ENCODE results near the gene SGIP1. TPM values are rescaled to one million over a fixed set of nuclear protein-coding genes. Genes with fewer than 3 reads are reported as not detected.

SGIP1 gene
- total RNA-seq, 6 experiments from 2014 or later, result 0.09 to 1.3 (median 1.1) TPM; not detected in 1

GRCh38 chr1:66506393-66506687 is 27.6 kb upstream of the SGIP1 start:
- no peak for ATAC-seq
- DNase-seq, result no peak
- 78% methylated on average over 1 of the region's 1 CpG for WGBS (ENCODE audit: insufficient coverage, low coverage, low lambda C conversion rate, missing lambda C conversion rate)
- Histone ChIP-seq H3K9me3 (no peaks in the 10 kb centered on the region), H3K27me3 (no peaks in the 10 kb centered on the region), H3K4me3 (no peak overlapping the region), H3K27ac (no peak overlapping the region), H3K4me1 (no peaks in the 10 kb centered on the region), H3K36me3 (no peaks in the 10 kb centered on the region)
- intact Hi-C loops (cut with DNase I), result no loop called here
- TF ChIP-seq, protein P1, sequence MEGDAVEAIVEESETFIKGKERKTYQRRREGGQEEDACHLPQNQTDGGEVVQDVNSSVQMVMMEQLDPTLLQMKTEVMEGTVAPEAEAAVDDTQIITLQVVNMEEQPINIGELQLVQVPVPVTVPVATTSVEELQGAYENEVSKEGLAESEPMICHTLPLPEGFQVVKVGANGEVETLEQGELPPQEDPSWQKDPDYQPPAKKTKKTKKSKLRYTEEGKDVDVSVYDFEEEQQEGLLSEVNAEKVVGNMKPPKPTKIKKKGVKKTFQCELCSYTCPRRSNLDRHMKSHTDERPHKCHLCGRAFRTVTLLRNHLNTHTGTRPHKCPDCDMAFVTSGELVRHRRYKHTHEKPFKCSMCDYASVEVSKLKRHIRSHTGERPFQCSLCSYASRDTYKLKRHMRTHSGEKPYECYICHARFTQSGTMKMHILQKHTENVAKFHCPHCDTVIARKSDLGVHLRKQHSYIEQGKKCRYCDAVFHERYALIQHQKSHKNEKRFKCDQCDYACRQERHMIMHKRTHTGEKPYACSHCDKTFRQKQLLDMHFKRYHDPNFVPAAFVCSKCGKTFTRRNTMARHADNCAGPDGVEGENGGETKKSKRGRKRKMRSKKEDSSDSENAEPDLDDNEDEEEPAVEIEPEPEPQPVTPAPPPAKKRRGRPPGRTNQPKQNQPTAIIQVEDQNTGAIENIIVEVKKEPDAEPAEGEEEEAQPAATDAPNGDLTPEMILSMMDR (IDR thresholded peaks at IDR 0.05), result no peak
- no peak for TF ChIP-seq POLR2A (IDR thresholded peaks at IDR 0.05)

- DNase-seq (no peak), ATAC-seq (no peak)
- H3K27me3 ChIP-seq, result no peaks in the 10 kb centered on the region
- intact Hi-C loops (cut with DNase I), result no loop called here
- no peak overlapping the region for H3K4me3 ChIP-seq
- H3K9me3 ChIP-seq, result no peaks in the 10 kb centered on the region
- TF ChIP-seq POLR2A (IDR thresholded peaks at IDR 0.05), result no peak
- TF ChIP-seq, protein P1 (IDR thresholded peaks at IDR 0.05), result no peak
- H3K36me3 ChIP-seq, result no peaks in the 10 kb centered on the region
- H3K4me1 ChIP-seq, result no peaks in the 10 kb centered on the region
- no peak overlapping the region for H3K27ac ChIP-seq
Observed at GRCh38 chr1:66506991-66507390, 27.0 kb upstream of the SGIP1 start.

- WGBS (ENCODE audit: insufficient coverage, low coverage, low lambda C conversion rate, missing lambda C conversion rate), result 20% methylated on average over 1 of the region's 6 CpGs
Observed at GRCh38 chr1:66510407-66510806, 23.5 kb upstream of the SGIP1 start.

DNA sequence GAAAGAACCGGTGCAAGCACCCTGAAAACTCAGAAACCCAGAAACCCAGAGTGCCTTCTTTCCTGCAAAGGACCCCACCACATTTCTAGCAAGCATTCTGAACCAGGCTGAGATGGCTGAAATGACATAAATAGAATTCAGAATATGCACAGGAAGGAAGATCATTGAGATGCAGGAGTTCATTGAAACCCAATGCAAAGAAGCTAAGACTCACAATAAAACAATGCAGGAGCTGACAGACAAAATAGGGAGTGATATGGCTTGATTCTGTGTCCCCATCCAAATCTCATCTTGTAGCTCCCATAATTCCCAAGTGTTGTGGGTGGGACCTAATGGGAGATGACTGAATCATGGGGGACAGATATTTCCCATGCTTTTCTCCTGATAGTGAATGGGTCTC is 22.8 kb upstream of the SGIP1 start:
- ATAC-seq (no peak), DNase-seq (no peak)
- H3K4me1 ChIP-seq, result no peaks in the 10 kb centered on the region
- H3K9me3 ChIP-seq, result no peaks in the 10 kb centered on the region
- H3K27me3 ChIP-seq, result no peaks in the 10 kb centered on the region
- no peaks in the 10 kb centered on the region for H3K36me3 ChIP-seq
- TF ChIP-seq, protein P1 (IDR thresholded peaks at IDR 0.05), result no peak
- TF ChIP-seq POLR2A (IDR thresholded peaks at IDR 0.05), result no peak
- WGBS (ENCODE audit: insufficient coverage, low coverage, low lambda C conversion rate, missing lambda C conversion rate), result 88% methylated on average over 1 of the region's 1 CpG
- no peak overlapping the region for H3K27ac ChIP-seq
- H3K4me3 ChIP-seq, result no peak overlapping the region
- intact Hi-C loops (cut with DNase I), result no loop called here

More at GRCh38 chr1:66510407-66510806, 23.5 kb upstream of the SGIP1 start:
- Histone ChIP-seq H3K36me3 (no peaks in the 10 kb centered on the region), H3K9me3 (no peaks in the 10 kb centered on the region), H3K27ac (no peak overlapping the region), H3K4me3 (no peak overlapping the region), H3K27me3 (no peaks in the 10 kb centered on the region), H3K4me1 (no peaks in the 10 kb centered on the region)
- ATAC-seq, result no peak
- intact Hi-C loops (cut with DNase I), result no loop called here
- peak in 1 of 3 donors; percentile 35 for DNase-seq
- TF ChIP-seq POLR2A (IDR thresholded peaks at IDR 0.05), result no peak
- TF ChIP-seq, protein P1 (IDR thresholded peaks at IDR 0.05), result no peak

DNA sequence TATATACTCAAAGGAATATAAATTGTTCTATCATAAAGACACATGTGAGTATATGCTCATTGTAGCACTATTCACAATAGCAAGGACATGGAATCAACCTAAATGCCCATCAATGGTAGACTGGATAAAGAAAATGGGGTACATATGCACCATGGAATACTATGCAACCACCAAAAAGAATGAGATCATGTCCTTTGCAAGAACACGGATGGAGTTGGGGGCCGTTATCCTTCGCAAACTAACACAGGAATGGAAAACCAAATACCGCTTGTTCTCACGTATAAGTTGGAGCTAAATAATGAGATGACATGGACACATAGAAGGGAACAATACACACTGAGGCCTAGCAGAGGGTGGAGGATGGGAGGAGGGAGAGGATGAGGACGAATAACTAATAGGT is 16.0 kb upstream of the SGIP1 start:
- 70% methylated on average over 6 of the region's 6 CpGs for WGBS (ENCODE audit: insufficient coverage, low coverage, low lambda C conversion rate, missing lambda C conversion rate)
- H3K27ac ChIP-seq, result no peak overlapping the region
- no peaks in the 10 kb centered on the region for H3K4me1 ChIP-seq
- no peaks in the 10 kb centered on the region for H3K36me3 ChIP-seq
- H3K27me3 ChIP-seq, result no peaks in the 10 kb centered on the region
- no peak overlapping the region for H3K4me3 ChIP-seq
- no peak for ATAC-seq
- no peak for DNase-seq
- TF ChIP-seq, protein P1 (IDR thresholded peaks at IDR 0.05), result no peak
- no peak for TF ChIP-seq POLR2A (IDR thresholded peaks at IDR 0.05)
- intact Hi-C loops (cut with DNase I), result no loop called here
- H3K9me3 ChIP-seq, result no peaks in the 10 kb centered on the region
